Vagina (tissue), 2 donors: ENCODE data around the gene EBLN1.

ENCODE experiments used
- CTCF ChIP-seq, 3 experiments: fragments of 450-650 bp in 2 of 3; fragments of 200-600 bp in 1 of 3; sonication (generic) in 1 of 3; IDR thresholded peaks; one replicate each; pipeline ENCODE4 v1.5.1; 2017 to 2019; ENCODE audit warnings: antibody characterized with exemption in 3 of 3, mild to moderate bottlenecking in 2 of 3, moderate library complexity in 2 of 3
- POLR2AphosphoS5 ChIP-seq, 2 donors: sonication (generic); formaldehyde crosslinking; IDR thresholded peaks; one replicate each; pipeline ENCODE4 v1.9.0; 2017; ENCODE audit warnings: antibody characterized with exemption in 2 of 2, mild to moderate bottlenecking in 2 of 2, low read depth in 1 of 2; ENCODE audit not compliant: insufficient read depth in 1 of 2

GRCh38 chr10:22250897-22251660, 33.3 kb upstream of the EBLN1 start:
- TF ChIP-seq CTCF (IDR thresholded peaks at IDR 0.05) (no peak), POLR2AphosphoS5 (IDR thresholded peaks at IDR 0.05; ENCODE audit: insufficient read depth in 1 of 2, low read depth in 1 of 2) (no peak)
